Activated CD4-positive, CD25-positive, alpha-beta regulatory T cell (primary cell): ENCODE results near the gene NXT1.
"Not testable (repeated sequence)": the region's sequence is repeated elsewhere in the genome, so short reads cannot be mapped to it uniquely, and the experiment has no call there.

Experiments
- DNase-seq, 4 experiments: peaks; one replicate each; lab custom pipeline; 2025; lab: John Stamatoyannopoulos, UW

The NXT1 gene

GRCh38 chr20:23331450-23332350 is 18.9 kb upstream of the NXT1 start:
- DNase-seq, result no peak

GRCh38 chr20:23332467-23332866 is 18.1 kb upstream of the NXT1 start:
- no peak for DNase-seq

- DNase-seq, result no peak
Observed at GRCh38 chr20:23334111-23334510, 16.5 kb upstream of the NXT1 start.

- DNase-seq, result no peak
Observed at GRCh38 chr20:23335521-23335920, 15.1 kb upstream of the NXT1 start.

DNA sequence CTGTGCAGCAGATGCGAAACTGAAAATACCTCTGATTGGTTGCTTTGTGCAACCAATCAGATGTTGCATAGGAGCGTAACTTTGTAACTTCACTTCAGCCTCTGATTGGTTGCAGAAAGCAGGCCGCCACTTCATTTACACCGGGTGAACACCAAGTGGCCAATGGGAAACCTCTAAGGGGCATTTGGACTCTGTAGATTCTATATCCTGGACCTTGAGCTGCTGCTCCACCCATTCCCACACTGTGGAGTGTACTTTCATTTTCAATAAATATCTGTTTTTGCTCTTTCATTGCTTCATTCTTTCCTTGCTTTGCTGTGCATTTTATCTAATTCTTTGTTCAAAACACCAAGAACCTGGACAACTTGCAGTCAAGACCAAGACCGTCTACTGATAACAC is 14.1 kb upstream of the NXT1 start:
- DNase-seq, result no peak

DNA sequence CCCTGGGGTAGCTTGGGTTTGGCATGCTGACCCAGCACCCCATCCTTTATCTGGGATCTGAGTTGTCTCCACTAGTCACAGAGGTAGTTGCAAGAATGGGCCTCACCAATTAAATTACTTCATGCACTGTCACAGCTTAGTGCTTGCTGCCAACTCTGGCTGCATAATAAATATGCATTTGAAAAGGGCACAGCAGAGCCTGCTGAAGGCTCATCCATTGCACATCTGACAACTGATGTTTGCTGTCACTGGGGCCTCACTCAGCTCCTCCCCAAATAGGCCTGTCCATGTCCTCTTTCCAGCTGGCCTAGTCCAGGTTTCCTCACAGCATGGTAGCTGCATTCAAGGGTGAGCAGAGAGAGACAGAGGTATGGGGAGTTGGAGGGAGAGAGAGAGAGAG is 13.3 kb upstream of the NXT1 start:
- DNase-seq, result no peak

- DNase-seq, result no peak
Observed at GRCh38 chr20:23339986-23340385, 10.6 kb upstream of the NXT1 start.

DNA sequence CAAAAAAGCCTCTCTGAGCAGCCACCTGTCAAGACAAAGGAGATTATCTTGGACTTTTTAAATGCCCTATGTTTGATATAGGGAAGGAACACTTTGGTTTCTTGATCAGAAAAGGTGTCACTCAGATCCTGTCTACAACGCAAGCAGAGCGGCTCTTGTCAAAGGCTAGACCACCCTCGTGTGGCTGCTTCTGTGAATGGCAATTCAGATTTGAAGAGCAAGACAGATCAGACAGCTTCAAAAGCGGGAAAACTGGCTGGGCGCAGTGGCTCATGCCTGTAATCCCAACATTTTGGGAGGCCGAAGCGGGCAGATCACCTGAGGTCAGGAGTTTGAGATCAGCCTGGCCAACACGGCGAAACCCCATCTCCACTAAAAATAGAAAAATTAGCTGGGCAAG is 10.1 kb upstream of the NXT1 start:
- DNase-seq, result no peak

DNA sequence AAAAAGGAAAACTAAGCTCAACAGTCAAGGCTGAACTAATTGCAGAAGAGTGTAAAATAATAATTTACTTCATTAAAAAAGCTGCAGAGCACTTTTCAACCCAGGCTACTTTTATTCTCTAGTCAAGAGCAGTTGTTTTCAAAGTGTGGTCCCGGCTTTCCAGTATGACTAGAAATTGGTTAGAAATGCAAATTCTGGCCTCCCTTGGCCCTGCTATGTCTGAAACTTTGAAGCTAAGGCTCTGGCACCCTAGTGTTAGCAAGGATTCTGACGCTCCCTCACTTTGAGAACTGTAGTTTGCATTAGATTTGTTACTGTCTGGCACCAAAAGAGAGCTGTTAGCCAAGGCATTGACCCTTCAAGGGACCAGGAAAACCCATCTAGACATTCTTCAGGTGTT is 9.5 kb upstream of the NXT1 start:
- no peak for DNase-seq

- no peak for DNase-seq
Observed at GRCh38 chr20:23343590-23343989, 7.0 kb upstream of the NXT1 start.

GRCh38 chr20:23344336-23344735 is 6.3 kb upstream of the NXT1 start:
- DNase-seq, result no peak

DNA sequence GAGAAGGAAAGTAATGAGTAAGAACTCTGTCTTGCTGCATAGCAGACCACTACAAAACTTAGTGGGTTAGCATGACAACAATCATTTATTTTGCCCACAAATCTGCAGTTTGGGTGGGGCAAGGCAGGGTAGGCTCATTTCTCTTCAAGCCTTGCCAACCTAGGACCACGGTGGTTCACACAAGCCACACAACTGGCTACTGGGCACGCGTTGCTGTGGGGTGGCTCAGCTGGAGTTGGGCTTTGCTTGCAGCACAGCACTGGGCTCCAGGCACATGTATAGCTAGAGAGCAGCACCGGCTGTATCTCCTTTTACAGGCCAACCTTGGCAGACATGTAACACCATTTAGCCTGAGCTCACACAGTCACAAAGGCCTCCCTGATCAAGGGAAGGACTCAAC is 4.6 kb upstream of the NXT1 start:
- no peak for DNase-seq

GRCh38 chr20:23347791-23348190 is 2.8 kb upstream of the NXT1 start:
- DNase-seq, result no peak

GRCh38 chr20:23348510-23348909 is 2.1 kb upstream of the NXT1 start:
- DNase-seq, result not testable (repeated sequence)

DNA sequence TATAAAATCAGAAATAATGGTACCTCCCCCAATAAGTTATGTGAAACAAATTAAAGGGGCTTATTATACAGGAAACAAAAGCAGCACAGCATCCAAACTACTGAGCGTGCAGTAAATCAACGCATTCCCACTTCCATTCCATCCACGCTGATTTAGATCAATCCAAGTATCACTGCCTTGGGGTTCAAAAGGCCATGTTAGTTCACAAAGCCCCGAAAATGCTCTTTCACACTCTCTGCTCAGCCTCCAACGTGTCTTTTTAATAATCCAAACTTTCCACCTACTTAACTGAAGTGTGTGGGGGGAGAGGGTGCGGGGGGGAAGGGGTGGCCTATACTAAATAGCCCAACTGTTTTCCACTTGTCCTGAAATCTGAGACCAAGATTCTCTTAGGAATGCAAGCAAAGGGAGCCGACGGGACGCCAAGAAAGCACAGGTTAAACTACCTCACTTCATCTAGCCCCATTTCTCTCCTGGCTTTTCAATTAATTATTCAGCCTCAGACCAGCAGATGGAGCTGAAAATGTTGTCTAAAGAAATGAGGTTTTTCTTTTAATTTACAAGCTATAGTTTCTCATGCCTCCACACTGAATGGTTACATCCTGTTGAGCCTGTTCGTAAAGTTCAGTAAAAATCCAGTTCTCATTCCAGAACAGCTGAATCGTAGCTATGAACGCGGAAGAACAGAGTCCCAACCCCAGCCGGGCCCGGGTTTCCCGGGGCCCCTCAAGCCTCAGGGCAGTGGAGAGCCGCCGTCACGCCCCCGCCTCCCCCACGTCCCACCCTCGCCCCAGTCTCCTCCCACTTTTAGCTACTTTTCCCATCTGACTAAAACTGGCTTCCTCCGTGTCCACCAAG is 1.0 kb upstream of the NXT1 start:
- peak in 3 of 4 experiments; percentile 61 to 75 (median 67) for DNase-seq

GRCh38 chr20:23350904-23351838 is 580 bp downstream of the NXT1 start:
- DNase-seq, result peak; percentile 10 to 44 (median 31)

DNA sequence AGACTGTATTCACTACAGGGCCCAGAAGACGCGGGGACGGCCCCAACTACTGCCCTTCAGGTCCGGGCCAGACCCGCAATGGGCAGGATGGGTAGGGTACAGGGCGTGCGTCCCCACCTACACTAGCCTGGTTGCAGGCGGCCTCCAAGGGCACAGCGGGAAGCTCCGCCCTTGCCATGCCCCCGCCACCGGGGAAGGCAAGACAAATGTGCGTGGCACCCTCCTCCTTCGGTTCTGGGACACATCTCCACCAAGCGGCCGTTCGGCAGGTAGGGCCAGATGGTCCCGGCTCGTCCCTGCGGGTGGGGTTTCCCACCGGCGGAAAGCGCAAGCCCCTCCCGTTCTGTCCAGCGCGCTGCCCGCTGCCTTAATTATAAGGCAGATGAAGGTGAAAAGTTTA is 5.6 kb downstream of the NXT1 start:
- DNase-seq, result no peak

DNA sequence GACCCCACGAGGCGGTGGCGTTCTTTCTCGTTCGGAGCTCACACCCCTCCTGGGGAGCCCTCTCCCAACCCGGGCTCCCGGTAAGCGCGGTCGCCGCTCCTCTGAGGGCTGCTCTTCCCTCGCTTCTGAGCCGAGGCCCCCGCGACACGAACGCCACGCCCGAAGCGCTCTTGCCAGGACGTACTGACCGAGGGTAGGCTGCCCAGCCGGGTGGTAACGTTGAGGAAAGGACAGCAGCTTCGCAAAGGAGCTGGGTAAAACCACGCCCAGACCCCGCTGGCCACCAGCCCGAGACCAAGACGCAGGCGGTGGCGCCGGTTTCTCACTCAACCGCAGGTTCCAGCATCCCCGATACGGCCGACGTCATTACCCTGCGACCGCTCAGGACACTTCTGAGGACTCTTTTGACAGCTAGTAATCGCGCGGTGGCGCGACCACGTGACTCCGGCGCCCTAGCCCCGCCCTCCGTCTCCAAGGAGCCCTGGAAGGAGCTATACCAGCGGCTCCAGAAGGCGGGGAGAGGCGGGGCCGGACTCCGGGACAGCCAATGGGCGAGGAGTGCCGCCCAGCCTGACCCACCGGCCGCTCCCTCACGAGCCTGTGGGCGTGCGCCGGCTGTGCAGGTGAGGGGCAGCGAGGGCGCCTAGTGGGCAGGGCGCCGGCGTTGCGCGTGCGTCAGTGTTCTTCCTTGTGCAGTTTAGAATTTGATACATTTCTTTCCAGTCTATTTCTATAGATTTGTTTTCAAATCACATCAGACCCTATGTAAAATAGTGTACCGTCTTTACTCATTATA is 7.4 kb downstream of the NXT1 start:
- DNase-seq, result peak; percentile 97 to 99 (median 99)

- no peak for DNase-seq
Observed at GRCh38 chr20:23358563-23358906, 7.9 kb downstream of the NXT1 start.

- no peak for DNase-seq
Observed at GRCh38 chr20:23358923-23359593, 8.5 kb downstream of the NXT1 start.

DNA sequence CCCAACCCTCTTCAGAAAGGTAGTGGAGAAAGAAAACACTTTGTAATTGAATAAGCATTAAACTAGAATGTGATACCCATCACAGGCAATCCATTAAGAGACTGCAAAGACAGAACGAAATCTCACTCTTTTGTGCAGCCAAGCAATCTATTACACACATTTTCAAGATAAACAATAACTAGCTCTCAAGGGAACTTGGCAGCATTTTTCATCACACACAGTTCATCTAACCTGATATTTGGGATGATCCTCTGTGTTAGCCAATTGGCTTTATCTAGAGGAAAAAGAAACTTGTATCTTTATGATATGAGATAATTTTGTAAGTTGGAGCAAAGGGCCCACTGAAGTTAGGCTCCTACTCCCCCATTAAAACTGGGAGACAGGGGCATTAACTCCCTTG is 9.9 kb downstream of the NXT1 start:
- DNase-seq, result no peak
